T-helper 9 cell (primary cell): Measurements from ENCODE around the gene SERPIND1.
"Not testable (repeated sequence)": the region's sequence is repeated elsewhere in the genome, so short reads cannot be mapped to it uniquely, and the experiment has no call there.

Experiments used
- DNase-seq: peaks from one replicate; pipeline ENCODE4 v3.0.0-alpha.2; 2020

SERPIND1 gene

DNA sequence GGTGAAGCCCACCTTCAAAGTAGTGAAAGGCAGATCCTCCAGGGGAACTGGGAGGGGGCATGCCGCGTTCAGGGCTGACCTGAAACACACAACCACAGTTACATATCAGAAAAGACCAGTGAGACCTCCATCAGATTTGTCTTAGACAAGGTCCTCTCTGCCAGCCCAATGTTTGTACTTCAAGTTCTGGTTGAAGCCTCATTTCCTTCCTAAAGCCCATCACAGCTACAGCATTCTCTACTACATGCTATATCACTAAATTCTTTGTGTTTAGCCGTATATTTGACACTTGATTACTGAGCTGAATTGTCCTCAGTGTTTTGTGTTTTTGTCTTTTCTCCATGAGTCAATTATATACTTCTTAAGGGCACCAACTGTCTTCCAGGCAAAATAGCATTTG is 44.6 kb downstream of the SERPIND1 start:
- DNase-seq = no peak

GRCh38 chr22:20819471-20819870 is 45.6 kb downstream of the SERPIND1 start:
- no peak for DNase-seq

DNA sequence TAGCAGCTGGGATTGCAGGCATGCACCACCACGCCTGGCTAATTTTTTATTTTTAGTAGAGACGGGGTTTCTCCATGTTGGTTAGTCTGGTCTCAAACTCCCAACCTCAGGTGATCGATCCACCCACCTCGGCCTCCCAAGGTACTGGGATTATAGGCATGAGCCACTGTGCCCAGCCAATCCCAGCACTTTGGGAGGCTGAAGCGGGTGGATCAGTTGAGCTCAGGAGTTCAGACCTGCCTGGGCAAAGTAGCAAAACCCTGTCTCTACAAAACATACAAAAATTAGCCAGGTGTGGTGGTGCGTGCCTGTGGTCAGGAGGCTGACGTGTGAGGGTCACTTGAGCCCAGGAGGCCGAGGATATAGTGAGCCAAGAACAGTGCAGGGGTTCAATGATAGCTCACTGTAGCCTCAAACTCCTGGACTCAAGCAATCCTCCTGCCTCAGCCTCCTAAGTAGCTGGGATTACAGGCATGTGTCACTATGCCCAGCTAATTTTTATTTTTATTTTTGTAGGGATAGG is 47.9 kb downstream of the SERPIND1 start:
- not testable (repeated sequence) for DNase-seq

- no peak for DNase-seq
Observed at GRCh38 chr22:20822240-20822639, 48.3 kb downstream of the SERPIND1 start.

DNA sequence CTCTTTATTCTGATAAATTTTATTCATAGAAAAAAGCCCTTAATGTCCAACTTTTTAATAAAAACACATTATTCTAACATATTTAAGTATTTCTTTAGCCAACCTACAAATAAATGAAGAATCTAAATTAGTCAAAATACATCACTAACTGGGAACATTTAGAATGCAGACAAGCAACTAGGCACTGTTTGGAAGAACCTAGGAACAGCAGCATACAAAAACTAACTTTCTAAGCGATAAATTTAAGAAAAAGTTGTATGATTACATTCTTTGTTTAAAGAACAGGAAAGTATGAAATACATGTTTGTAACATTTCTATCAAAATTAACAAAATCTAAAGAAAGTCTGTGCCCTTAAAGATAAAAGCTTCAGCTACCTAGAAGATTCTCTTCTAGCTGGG is 49.4 kb downstream of the SERPIND1 start:
- DNase-seq = no peak

- not testable (repeated sequence) for DNase-seq
Observed at GRCh38 chr22:20825216-20825615, 51.3 kb downstream of the SERPIND1 start.

- no peak for DNase-seq
Observed at GRCh38 chr22:20825624-20826023, 51.7 kb downstream of the SERPIND1 start.

DNA sequence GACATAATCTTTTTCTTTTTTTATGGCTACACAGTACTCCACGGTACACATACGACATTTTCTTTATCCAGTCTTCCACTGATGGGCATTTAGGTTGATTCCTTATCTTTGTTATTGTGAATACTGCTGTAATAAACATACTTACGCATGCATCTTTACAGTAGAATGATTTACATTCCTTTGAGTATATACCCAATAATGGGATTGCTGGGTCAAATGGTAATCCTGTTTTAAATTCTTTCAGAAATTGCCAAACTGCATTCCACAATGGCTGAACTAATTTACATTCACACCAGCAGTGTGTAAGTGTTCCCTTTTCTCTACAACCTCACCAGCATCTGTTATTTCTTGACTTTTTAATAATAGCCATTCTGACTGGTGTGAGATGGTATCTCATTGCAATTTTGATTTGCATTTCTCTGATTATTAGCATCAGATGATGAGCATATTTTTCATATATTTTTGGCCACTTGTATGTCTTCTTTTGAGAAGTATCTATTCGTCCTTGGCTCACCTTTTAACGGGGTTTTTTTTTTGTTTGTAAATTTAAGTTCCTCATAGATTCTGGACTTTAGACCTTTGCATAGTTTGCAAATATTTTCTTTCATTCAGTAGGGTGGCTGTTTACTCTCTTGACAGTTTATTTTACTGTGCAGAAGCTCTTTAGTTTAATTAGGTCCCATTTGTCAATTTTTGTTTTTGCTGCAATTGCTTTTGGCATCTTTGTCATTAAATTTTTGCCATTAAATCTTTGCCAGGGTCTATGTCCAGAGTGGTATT is 52.6 kb downstream of the SERPIND1 start:
- DNase-seq = not testable (repeated sequence)

DNA sequence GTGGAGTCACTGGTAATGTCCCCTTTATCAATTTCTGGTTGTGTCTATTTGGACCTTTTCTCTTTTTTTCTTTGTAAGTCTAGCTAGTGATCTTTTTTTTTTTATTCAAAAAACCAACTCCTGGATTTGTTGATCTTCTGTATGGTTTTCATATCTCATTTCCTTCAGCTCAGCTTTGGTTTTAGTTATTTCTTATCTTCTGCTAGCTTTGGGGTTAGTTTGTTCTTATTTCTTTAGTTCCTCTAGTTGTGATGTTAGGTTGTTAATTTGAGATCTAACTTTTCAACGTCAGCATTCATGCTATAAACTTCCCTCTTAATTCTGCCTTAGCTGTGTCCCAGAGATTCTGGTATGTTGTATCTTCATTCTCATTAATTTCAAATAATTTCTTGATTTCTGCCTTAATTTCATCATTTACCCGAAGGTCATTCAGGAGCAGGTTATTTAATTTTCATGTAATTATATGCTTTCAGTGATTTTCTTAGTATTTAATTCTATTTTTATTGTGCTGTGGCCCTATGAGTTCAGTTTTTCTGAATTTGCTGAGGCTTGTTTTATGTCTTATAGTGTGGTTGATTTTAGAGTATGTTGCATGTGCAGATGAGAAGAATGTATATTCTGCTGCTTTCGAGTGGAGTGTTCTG is 55.7 kb downstream of the SERPIND1 start:
- no peak for DNase-seq

DNA sequence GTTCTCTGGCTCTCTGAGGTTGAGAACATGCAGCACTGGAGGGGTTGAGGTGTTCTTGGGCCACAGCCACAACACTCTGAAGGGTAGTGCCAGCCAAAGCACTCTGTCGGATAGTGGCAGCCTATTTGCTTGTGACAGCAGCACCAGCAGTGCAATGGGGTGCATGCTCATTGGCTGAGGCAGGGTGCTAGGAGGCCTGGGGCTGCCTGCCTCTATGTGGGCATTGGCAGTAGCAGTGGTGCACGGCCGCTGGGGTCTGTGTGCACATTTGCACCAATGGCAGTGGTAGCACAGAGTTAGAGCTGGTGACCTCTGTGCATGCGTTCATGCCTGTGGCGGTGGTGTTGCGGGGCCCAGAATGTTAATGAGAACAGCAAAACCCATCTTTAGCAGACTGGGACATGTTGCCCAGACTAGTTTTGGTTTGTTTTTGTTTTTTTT is 59.3 kb downstream of the SERPIND1 start:
- no peak for DNase-seq

GRCh38 chr22:20834206-20834605 is 60.3 kb downstream of the SERPIND1 start:
- no peak for DNase-seq

DNA sequence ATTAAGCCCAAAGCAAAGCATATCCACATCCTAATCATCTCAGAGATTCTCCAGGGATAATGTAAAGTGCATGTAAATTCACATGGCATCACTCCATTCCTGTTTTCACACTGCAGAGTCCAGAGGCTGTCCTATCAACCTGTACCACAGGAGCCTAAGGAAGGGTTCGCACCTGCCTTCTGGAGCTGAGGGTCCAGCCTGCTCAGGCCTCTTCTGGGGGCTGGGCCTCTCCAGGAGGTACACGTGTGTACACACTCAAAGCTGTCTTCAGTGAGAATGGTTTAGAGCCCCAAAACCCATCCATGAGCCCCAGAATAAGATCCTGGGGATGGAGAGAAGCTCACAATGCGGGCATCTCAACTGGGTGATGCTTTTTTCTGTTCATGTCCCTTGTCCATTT is 60.8 kb downstream of the SERPIND1 start:
- no peak for DNase-seq
